Tibial artery (tissue), 4 donors: Measurements from ENCODE around the gene VMAC.

ENCODE experiments used
- DNase-seq, 2 donors: peaks; one replicate each; pipeline ENCODE4 v3.0.0-alpha.2; 2019
- H3K27ac ChIP-seq, 2 donors: fragments of 200-600 bp; sonication (generic) in 1 of 2; 1 replicate in 1 of 2; 2 replicates in 1 of 2; pipeline ENCODE4 v1.5.1; 2018 to 2019; ENCODE audit warnings: mild to moderate bottlenecking in 1 of 2
- H3K27me3 ChIP-seq, 2 donors: fragments of 200-600 bp; sonication (generic) in 1 of 2; one replicate each; pipeline versions ENCODE4 v1.5.1 to v1.6.0; 2016 to 2019
- H3K36me3 ChIP-seq, 3 donors: fragments of 200-600 bp; sonication (generic) in 2 of 3; one replicate each; pipeline ENCODE4 v1.5.1; 2016 to 2019; ENCODE audit warnings: mild to moderate bottlenecking in 2 of 3
- H3K4me1 ChIP-seq, 4 donors: fragments of 200-600 bp; sonication (generic) in 2 of 4; 1 replicate in 3 of 4; 2 replicates in 1 of 4; pipeline ENCODE4 v1.5.1; 2016 to 2019
- H3K4me3 ChIP-seq, 2 donors: fragments of 200-600 bp; sonication (generic) in 1 of 2; 1 replicate in 1 of 2; 2 replicates in 1 of 2; pipeline ENCODE4 v1.5.1; 2018 to 2019; ENCODE audit warnings: mild to moderate bottlenecking in 2 of 2
- H3K9me3 ChIP-seq, 3 donors: fragments of 200-600 bp; sonication (generic) in 1 of 3; one replicate each; pipeline ENCODE4 v1.5.1; 2016 to 2019
- CTCF ChIP-seq, 2 experiments: fragments of 200-600 bp in 1 of 2; fragments of 450-650 bp in 1 of 2; IDR thresholded peaks; one replicate each; pipeline ENCODE4 v1.5.1; 2017 to 2019; ENCODE audit warnings: antibody characterized with exemption in 2 of 2, mild to moderate bottlenecking in 1 of 2, moderate library complexity in 1 of 2
- intact Hi-C: fragments of 100-400 bp; cut with DNase I; formaldehyde crosslinking; loops from one replicate; pipeline ENCODE4 v1.15.0; 2023; ENCODE audit warnings: low total_unique reads

The VMAC gene

GRCh38 chr19:5914946-5915781 lies 10.5 kb downstream of the VMAC start:
- Histone ChIP-seq H3K27me3 (no peaks in the 10 kb centered on the region), H3K27ac (no peak overlapping the region), H3K4me1 (peaks cover 0 to 24% (median 9%) of the 10 kb centered on the region in 4 donors), H3K4me3 (no peak overlapping the region), H3K36me3 (peaks cover 37 to 66% (median 57%) of the 10 kb centered on the region in 3 donors), H3K9me3 (no peaks in the 10 kb centered on the region)
- intact Hi-C loops = no loop called here
- no peak for TF ChIP-seq CTCF (IDR thresholded peaks at IDR 0.05)
- DNase-seq = no peak

GRCh38 chr19:5915782-5916165 lies 11.1 kb downstream of the VMAC start:
- TF ChIP-seq CTCF (IDR thresholded peaks at IDR 0.05) = no peak
- DNase-seq = no peak

GRCh38 chr19:5916181-5916708 lies 11.6 kb downstream of the VMAC start:
- peaks cover 42 to 68% (median 64%) of the 10 kb centered on the region in 3 donors for H3K36me3 ChIP-seq
- no peak for TF ChIP-seq CTCF (IDR thresholded peaks at IDR 0.05)
- no peaks in the 10 kb centered on the region for H3K27me3 ChIP-seq
- H3K4me1 ChIP-seq = peaks cover 0 to 24% (median 9%) of the 10 kb centered on the region in 4 donors
- intact Hi-C loops = no loop called here
- H3K27ac ChIP-seq = no peak overlapping the region
- H3K4me3 ChIP-seq = no peak overlapping the region
- no peaks in the 10 kb centered on the region for H3K9me3 ChIP-seq
- no peak for DNase-seq

More at GRCh38 chr19:5915782-5916165, 11.1 kb downstream of the VMAC start:
- Histone ChIP-seq H3K4me1 (peaks cover 0 to 24% (median 9%) of the 10 kb centered on the region in 4 donors), H3K9me3 (no peaks in the 10 kb centered on the region), H3K4me3 (no peak overlapping the region), H3K27ac (no peak overlapping the region), H3K36me3 (peaks cover 42 to 66% (median 59%) of the 10 kb centered on the region in 3 donors), H3K27me3 (no peaks in the 10 kb centered on the region)
- intact Hi-C loops = no loop called here

GRCh38 chr19:5917431-5918107 lies 12.9 kb downstream of the VMAC start:
- H3K36me3 ChIP-seq = peaks cover 52 to 81% (median 77%) of the 10 kb centered on the region in 3 donors
- intact Hi-C loops = no loop called here
- no peak for TF ChIP-seq CTCF (IDR thresholded peaks at IDR 0.05)

GRCh38 chr19:5918463-5919079 lies 13.9 kb downstream of the VMAC start:
- DNase-seq = no peak

More at GRCh38 chr19:5917431-5918107, 12.9 kb downstream of the VMAC start:
- Histone ChIP-seq H3K9me3 (no peaks in the 10 kb centered on the region), H3K27ac (no peak overlapping the region), H3K27me3 (no peaks in the 10 kb centered on the region), H3K4me3 (no peak overlapping the region), H3K4me1 (peaks cover 0 to 24% (median 9%) of the 10 kb centered on the region in 4 donors)
- no peak for DNase-seq

More at GRCh38 chr19:5918463-5919079, 13.9 kb downstream of the VMAC start:
- no peak overlapping the region for H3K4me3 ChIP-seq
- no peak overlapping the region for H3K27ac ChIP-seq
- intact Hi-C loops = no loop called here
- no peak for TF ChIP-seq CTCF (IDR thresholded peaks at IDR 0.05)
- H3K4me1 ChIP-seq = peaks cover 0 to 24% (median 9%) of the 10 kb centered on the region in 4 donors
- no peaks in the 10 kb centered on the region for H3K27me3 ChIP-seq
- H3K36me3 ChIP-seq = peaks cover 62 to 91% (median 87%) of the 10 kb centered on the region in 3 donors
- H3K9me3 ChIP-seq = no peaks in the 10 kb centered on the region
